HL-60 (cell line): Measurements from ENCODE around the gene RB1.

Experiments
- DNase-seq, 2 experiments: peaks; one replicate each; pipeline ENCODE4 v3.0.0-alpha.2; 2010 to 2020; ENCODE audit warnings: low read depth in 1 of 2, low spot score in 1 of 2
- H3K27ac ChIP-seq: fragments of 250-450 bp; sonication (Bioruptor Pico); replicated peaks from 2 replicates; pipeline ENCODE4 v1.5.1; 2020; ENCODE audit warnings: mild to moderate bottlenecking, moderate library complexity
- H3K27me3 ChIP-seq: fragments of 250-450 bp; sonication (Bioruptor Pico); 2 replicates; pipeline ENCODE4 v1.5.1; 2021; ENCODE audit warnings: mild to moderate bottlenecking, moderate library complexity; ENCODE audit not compliant: insufficient read depth, poor library complexity, severe bottlenecking
- H3K4me3 ChIP-seq: replicated peaks from 2 replicates; pipeline ENCODE4 v1.5.1; 2011; ENCODE audit warnings: mild to moderate bottlenecking, control low read depth, low read length; ENCODE audit not compliant: insufficient read depth
- GABPA ChIP-seq: IDR thresholded peaks from 2 replicates; pipeline ENCODE4 v1.6.1; 2012; ENCODE audit warnings: low read depth
- POLR2AphosphoS5 ChIP-seq: IDR thresholded peaks from 2 replicates; pipeline ENCODE4 v1.6.1; 2012; ENCODE audit warnings: low read depth
- SPI1 ChIP-seq: IDR thresholded peaks from 2 replicates; pipeline ENCODE4 v1.6.1; 2012; ENCODE audit warnings: low read depth, mild to moderate bottlenecking, borderline replicate concordance
- TF ChIP-seq, protein P1 (sequence below): IDR thresholded peaks from 2 replicates; pipeline ENCODE4 v1.6.1; 2012; ENCODE audit warnings: low read depth; ENCODE audit not compliant: insufficient replicate concordance
- TF ChIP-seq, protein P2 (sequence below): IDR thresholded peaks from one replicate; pipeline ENCODE4 v1.5.1; 2011; ENCODE audit warnings: low read length, control low read depth, inconsistent platforms; ENCODE audit not compliant: insufficient read depth

The RB1 gene

DNA sequence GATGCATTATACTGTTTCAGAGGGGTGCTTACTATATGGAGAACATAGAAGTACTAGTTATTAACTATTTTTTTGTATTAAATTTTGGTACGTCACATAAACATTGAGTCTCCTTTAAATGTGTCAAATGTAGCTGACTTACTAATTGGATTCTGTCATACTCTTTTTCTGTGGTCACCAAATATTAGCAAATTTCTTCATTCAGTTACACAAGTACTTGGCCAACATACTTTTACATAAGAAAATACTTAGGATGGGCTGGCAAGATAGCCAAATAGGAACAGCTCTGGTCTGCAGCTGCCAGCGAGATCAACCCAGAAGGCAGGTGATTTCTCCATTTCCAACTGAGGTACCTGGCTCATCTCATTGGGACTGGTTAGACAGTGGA, 90.1 kb downstream of the RB1 start:
- TF ChIP-seq POLR2AphosphoS5 (no peak), SPI1 (no peak), GABPA (no peak)
- TF ChIP-seq, protein P1, sequence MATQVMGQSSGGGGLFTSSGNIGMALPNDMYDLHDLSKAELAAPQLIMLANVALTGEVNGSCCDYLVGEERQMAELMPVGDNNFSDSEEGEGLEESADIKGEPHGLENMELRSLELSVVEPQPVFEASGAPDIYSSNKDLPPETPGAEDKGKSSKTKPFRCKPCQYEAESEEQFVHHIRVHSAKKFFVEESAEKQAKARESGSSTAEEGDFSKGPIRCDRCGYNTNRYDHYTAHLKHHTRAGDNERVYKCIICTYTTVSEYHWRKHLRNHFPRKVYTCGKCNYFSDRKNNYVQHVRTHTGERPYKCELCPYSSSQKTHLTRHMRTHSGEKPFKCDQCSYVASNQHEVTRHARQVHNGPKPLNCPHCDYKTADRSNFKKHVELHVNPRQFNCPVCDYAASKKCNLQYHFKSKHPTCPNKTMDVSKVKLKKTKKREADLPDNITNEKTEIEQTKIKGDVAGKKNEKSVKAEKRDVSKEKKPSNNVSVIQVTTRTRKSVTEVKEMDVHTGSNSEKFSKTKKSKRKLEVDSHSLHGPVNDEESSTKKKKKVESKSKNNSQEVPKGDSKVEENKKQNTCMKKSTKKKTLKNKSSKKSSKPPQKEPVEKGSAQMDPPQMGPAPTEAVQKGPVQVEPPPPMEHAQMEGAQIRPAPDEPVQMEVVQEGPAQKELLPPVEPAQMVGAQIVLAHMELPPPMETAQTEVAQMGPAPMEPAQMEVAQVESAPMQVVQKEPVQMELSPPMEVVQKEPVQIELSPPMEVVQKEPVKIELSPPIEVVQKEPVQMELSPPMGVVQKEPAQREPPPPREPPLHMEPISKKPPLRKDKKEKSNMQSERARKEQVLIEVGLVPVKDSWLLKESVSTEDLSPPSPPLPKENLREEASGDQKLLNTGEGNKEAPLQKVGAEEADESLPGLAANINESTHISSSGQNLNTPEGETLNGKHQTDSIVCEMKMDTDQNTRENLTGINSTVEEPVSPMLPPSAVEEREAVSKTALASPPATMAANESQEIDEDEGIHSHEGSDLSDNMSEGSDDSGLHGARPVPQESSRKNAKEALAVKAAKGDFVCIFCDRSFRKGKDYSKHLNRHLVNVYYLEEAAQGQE = no peak
- TF ChIP-seq, protein P2, sequence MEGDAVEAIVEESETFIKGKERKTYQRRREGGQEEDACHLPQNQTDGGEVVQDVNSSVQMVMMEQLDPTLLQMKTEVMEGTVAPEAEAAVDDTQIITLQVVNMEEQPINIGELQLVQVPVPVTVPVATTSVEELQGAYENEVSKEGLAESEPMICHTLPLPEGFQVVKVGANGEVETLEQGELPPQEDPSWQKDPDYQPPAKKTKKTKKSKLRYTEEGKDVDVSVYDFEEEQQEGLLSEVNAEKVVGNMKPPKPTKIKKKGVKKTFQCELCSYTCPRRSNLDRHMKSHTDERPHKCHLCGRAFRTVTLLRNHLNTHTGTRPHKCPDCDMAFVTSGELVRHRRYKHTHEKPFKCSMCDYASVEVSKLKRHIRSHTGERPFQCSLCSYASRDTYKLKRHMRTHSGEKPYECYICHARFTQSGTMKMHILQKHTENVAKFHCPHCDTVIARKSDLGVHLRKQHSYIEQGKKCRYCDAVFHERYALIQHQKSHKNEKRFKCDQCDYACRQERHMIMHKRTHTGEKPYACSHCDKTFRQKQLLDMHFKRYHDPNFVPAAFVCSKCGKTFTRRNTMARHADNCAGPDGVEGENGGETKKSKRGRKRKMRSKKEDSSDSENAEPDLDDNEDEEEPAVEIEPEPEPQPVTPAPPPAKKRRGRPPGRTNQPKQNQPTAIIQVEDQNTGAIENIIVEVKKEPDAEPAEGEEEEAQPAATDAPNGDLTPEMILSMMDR = no peak
- Histone ChIP-seq H3K27me3 (no peaks in the 10 kb centered on the region), H3K4me3 (no peak overlapping the region), H3K27ac (no peak overlapping the region)
- peak in 1 of 2 experiments; percentile 27 for DNase-seq

DNA sequence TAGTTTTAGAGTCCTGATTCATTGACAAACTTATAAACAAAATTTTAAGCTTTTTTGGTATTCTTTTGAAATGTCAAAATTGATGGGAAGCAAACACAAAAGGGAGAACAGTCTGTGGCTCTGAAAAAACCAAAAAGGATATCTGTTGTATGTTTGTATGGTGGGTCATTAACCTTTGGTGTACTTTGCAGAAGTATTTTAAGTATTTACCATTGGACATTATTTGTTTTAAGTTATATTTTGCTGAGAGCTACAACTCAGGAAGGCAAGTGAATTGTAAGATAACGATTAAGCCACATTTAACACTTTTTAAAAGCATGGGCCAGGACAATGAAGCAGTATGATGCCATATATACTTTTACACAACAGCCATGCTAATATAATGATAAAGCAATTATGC, 94.2 kb downstream of the RB1 start:
- Histone ChIP-seq H3K4me3 (no peak overlapping the region), H3K27me3 (no peaks in the 10 kb centered on the region), H3K27ac (no peak overlapping the region)
- TF ChIP-seq, protein P2 = no peak
- TF ChIP-seq POLR2AphosphoS5 = no peak
- TF ChIP-seq SPI1 = no peak
- TF ChIP-seq, protein P1 = no peak
- TF ChIP-seq GABPA = no peak
- no peak for DNase-seq

DNA sequence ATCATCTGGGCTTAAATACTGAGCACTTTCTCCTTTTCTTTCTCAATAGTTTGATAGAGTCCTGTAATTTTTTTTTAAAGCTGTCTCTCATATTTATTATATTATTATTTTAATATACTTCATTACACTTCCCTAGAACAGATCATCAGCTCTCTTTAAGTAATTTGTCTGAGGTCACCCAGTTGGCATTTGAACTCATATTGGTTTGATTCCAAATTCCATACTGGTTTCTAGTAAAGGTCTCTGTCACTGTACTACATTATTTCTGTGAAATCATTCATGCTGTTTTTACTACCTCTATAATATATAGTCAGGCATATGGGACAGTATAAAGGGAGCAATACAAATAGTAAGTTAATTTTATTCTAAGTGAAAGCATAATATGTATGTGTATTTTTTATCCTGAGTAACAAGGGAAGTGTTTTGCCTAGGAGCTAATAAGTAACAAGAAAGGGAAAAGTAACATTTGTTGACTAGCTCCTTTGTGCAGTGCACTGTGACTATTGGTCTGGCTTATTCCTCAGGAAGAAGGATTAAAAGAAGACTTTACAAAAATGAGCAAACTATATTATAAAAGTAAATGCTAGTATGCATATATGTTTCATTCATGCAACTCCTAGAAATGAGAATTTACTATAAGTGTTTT, 95.0 kb downstream of the RB1 start:
- no peak for TF ChIP-seq POLR2AphosphoS5
- no peak for TF ChIP-seq GABPA
- TF ChIP-seq SPI1 = no peak
- TF ChIP-seq, protein P2 = no peak
- TF ChIP-seq, protein P1 = no peak
- Histone ChIP-seq H3K4me3 (no peak overlapping the region), H3K27me3 (no peaks in the 10 kb centered on the region), H3K27ac (no peak overlapping the region)
- no peak for DNase-seq
